Vagina (tissue), 2 donors: ENCODE results near the gene ALOX12B.

Experiments used
- CTCF ChIP-seq, 3 experiments: fragments of 450-650 bp in 2 of 3; fragments of 200-600 bp in 1 of 3; sonication (generic) in 1 of 3; IDR thresholded peaks; one replicate each; pipeline ENCODE4 v1.5.1; 2017 to 2019; ENCODE audit warnings: antibody characterized with exemption in 3 of 3, mild to moderate bottlenecking in 2 of 3, moderate library complexity in 2 of 3
- POLR2A ChIP-seq, 2 donors: fragments of 450-650 bp; IDR thresholded peaks; one replicate each; pipeline ENCODE4 v1.6.1; 2017; ENCODE audit warnings: antibody characterized with exemption in 2 of 2, mild to moderate bottlenecking in 2 of 2, moderate library complexity in 2 of 2
- POLR2AphosphoS5 ChIP-seq, 2 donors: sonication (generic); formaldehyde crosslinking; IDR thresholded peaks; one replicate each; pipeline ENCODE4 v1.9.0; 2017; ENCODE audit warnings: antibody characterized with exemption in 2 of 2, mild to moderate bottlenecking in 2 of 2, low read depth in 1 of 2; ENCODE audit not compliant: insufficient read depth in 1 of 2

GRCh38 chr17:8128125-8128784, 40.7 kb upstream of the ALOX12B start:
- TF ChIP-seq POLR2AphosphoS5 (IDR thresholded peaks at IDR 0.05; ENCODE audit: insufficient read depth in 1 of 2, low read depth in 1 of 2) (no peak), CTCF (IDR thresholded peaks at IDR 0.05) (no peak), POLR2A (IDR thresholded peaks at IDR 0.05) (no peak)
